Left ventricle myocardium inferior (tissue), 1 donor: ENCODE results near the gene UBA52. TPM values are rescaled to one million over a fixed set of nuclear protein-coding genes. Genes with fewer than 3 reads are reported as not detected.
A peak's percentile ranks its signal among the peaks of the same experiment; 100 is the strongest.

Source experiments
- DNase-seq: peaks from one replicate; pipeline ENCODE4 v3.0.0-alpha.2; 2020
- H3K27ac ChIP-seq: fragments of 200-600 bp; replicated peaks from 2 replicates; pipeline ENCODE4 v1.8.0; 2021
- H3K27me3 ChIP-seq: fragments of 200-600 bp; 2 replicates; pipeline ENCODE4 v1.8.0; 2021; ENCODE audit warnings: low read depth
- H3K36me3 ChIP-seq: fragments of 200-600 bp; 2 replicates; pipeline ENCODE4 v1.8.0; 2021
- H3K4me1 ChIP-seq: fragments of 200-600 bp; 2 replicates; pipeline ENCODE4 v1.8.0; 2021
- H3K4me3 ChIP-seq: fragments of 200-600 bp; 2 replicates; pipeline ENCODE4 v1.8.0; 2021; ENCODE audit warnings: mild to moderate bottlenecking, moderate library complexity
- H3K9me3 ChIP-seq: fragments of 200-600 bp; replicated peaks from 2 replicates; pipeline ENCODE4 v1.8.0; 2021
- intact Hi-C: fragments of 100-400 bp; cut with micrococcal nuclease; formaldehyde crosslinking; loops from one replicate; pipeline ENCODE4 v1.11.0; 2022
- total RNA-seq: library from RNA; stranded (reverse); fragmentation: NEBNext Ultra II Directional; extraction: Animal tissue kit (Norgen Biotek cat#: 25700); gene quantifications from one replicate; pipeline ENCODE4 v1.2.1, GENCODE V29; 2021
- TF ChIP-seq, protein P1 (sequence below): fragments of 200-600 bp; IDR thresholded peaks from 2 replicates; pipeline ENCODE4 v1.8.0; 2021; ENCODE audit warnings: antibody characterized with exemption, mild to moderate bottlenecking, borderline replicate concordance
- donor health status: DM: no; HTN: yes; CAD: no; lungs with severe emphysema.

UBA52 gene
- total RNA-seq, 1 donor from 2014 or later: 643 TPM

DNA sequence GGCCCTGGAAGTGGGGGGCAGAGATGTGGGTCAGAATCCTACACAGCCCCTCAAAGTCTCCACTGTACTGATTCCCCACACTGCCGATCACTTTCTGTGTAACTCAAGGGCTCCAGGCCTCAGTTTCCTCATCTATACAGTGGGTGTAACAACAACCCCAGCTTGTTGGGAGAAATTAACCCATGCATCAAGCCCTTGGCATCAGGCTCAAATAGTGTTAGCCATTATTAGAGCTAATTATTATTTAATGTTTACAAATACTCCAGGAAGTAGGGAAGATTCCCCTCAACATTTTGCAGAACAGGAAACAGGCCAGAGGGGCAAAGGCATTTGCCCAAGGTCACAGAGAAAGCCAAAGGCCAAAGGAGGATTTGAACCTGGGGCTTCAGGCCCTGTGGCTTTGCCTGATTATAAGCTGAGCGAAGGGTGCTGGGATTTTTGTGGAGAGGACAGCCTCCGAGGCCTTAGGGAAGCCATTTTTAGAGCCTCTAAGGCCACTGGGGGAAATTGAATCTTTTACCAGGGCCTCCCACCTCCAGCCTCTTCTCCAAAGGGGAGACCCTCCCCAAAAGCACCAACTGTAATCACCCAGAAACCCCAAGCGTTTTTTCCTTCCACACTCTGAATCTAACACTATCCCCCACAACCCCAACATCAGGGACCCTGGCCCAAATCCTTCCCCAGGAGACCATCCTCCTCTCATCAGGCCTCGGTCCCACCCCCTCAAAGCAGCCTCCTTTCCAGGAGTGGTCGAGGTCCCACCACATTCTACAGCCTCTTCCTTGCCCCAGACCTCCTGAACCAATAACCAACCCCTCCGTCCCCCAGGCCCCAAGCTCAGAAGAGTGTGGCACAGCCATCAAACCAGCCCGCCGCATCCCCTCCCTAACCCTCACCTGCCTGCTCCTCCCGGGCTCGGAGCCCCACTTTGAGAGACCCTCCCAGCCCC lies 29.4 kb upstream of the UBA52 start:
- H3K4me1 ChIP-seq: peaks cover 19% of the 10 kb centered on the region
- no peaks in the 10 kb centered on the region for H3K27me3 ChIP-seq
- H3K27ac ChIP-seq: peak overlapping the region; percentile 92
- DNase-seq: no peak
- TF ChIP-seq, protein P1, sequence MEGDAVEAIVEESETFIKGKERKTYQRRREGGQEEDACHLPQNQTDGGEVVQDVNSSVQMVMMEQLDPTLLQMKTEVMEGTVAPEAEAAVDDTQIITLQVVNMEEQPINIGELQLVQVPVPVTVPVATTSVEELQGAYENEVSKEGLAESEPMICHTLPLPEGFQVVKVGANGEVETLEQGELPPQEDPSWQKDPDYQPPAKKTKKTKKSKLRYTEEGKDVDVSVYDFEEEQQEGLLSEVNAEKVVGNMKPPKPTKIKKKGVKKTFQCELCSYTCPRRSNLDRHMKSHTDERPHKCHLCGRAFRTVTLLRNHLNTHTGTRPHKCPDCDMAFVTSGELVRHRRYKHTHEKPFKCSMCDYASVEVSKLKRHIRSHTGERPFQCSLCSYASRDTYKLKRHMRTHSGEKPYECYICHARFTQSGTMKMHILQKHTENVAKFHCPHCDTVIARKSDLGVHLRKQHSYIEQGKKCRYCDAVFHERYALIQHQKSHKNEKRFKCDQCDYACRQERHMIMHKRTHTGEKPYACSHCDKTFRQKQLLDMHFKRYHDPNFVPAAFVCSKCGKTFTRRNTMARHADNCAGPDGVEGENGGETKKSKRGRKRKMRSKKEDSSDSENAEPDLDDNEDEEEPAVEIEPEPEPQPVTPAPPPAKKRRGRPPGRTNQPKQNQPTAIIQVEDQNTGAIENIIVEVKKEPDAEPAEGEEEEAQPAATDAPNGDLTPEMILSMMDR: no peak
- H3K9me3 ChIP-seq: no peaks in the 10 kb centered on the region
- H3K4me3 ChIP-seq: peak overlapping the region; percentile 73
- intact Hi-C loops: no loop called here
- peaks cover 39% of the 10 kb centered on the region for H3K36me3 ChIP-seq

GRCh38 chr19:18542941-18543813 lies 28.5 kb upstream of the UBA52 start, which contains the start of gene FKBP8:
Gene FKBP8, minus strand, starts transcription at chr19:18543573. Its CDS starts 1,603 bp downstream, at chr19:18541970.
- intact Hi-C loops: no loop called here
- Histone ChIP-seq H3K4me3 (peak within 1 kb of the TSS; percentile 73), H3K9me3 (no peaks in the 10 kb centered on the region), H3K4me1 (peaks cover 19% of the 10 kb centered on the region), H3K36me3 (peaks cover 30% of the 10 kb centered on the region), H3K27me3 (no peaks in the 10 kb centered on the region), H3K27ac (peak within 1 kb of the TSS; percentile 92)
- DNase-seq: peak; percentile 94
- TF ChIP-seq, protein P1: no peak

- peaks cover 27% of the 10 kb centered on the region for H3K36me3 ChIP-seq
- intact Hi-C loops: no loop called here
- peak overlapping the region; percentile 92 for H3K27ac ChIP-seq
- TF ChIP-seq, protein P1: no peak
- no peak for DNase-seq
- H3K27me3 ChIP-seq: no peaks in the 10 kb centered on the region
- peaks cover 19% of the 10 kb centered on the region for H3K4me1 ChIP-seq
- no peaks in the 10 kb centered on the region for H3K9me3 ChIP-seq
- peak overlapping the region; percentile 73 for H3K4me3 ChIP-seq
These were observed 27.7 kb upstream of the UBA52 start for GRCh38 chr19:18543814-18544475.

DNA sequence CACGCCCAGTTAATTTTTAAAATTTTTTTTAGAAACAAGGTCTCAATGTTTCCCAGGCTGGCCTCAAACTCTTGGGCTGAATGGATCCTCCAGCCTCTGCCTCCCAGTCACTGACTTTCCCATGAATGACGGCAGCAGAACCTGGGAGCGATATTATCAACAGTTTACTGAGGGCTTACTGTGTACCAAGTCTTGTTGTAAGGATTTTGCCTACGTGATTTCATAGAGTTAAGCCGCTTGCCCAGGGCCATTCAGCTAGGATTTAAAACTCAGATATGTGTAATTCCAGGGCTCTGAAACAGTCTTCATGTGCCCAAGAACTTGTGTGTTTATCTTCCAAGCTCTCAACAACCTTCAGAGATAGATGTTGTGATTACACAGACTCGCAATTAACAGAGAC lies 20.0 kb upstream of the UBA52 start:
- Histone ChIP-seq H3K4me1 (no peaks in the 10 kb centered on the region), H3K27ac (no peak overlapping the region), H3K4me3 (no peak overlapping the region), H3K36me3 (no peaks in the 10 kb centered on the region), H3K27me3 (no peaks in the 10 kb centered on the region), H3K9me3 (no peaks in the 10 kb centered on the region)
- intact Hi-C loops: no loop called here
- no peak for DNase-seq
- TF ChIP-seq, protein P1: no peak
